Measurements from ENCODE around the gene ACBD6. TPM values are rescaled to one million over a fixed set of nuclear protein-coding genes. Genes with fewer than 3 reads are reported as not detected.

Gene ACBD6
- total RNA-seq, 3 donors from 2014 or later, result 42.6 to 50.1 (median 48.8) TPM

DNA sequence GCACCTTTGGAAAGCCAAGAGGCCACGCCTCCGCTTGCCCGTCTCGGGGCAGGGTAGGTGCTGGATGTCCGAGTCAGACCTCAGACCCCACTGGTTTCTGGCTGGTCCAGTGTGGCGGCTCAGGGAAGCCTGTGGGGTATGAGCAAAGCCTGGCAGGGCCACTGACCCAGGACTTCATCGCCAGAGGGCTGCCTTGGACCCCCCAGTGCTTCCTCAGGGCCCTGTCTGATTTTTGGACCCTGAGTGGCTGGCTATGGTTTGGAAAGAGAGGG is 251.9 kb downstream of the ACBD6 start:
- intact Hi-C loops (cut with DNase I; ENCODE audit: low total_unique reads), result no loop called here
- no peaks in the 10 kb centered on the region for H3K4me1 ChIP-seq
- no peak for DNase-seq (ENCODE audit: low spot score in 2 of 2)
- H3K27me3 ChIP-seq, result peaks cover 0 to 21% of the 10 kb centered on the region in 2 donors
- no peak overlapping the region for H3K27ac ChIP-seq
- H3K9me3 ChIP-seq, result no peaks in the 10 kb centered on the region
- H3K4me3 ChIP-seq, result no peak overlapping the region
- H3K36me3 ChIP-seq, result no peaks in the 10 kb centered on the region
- TF ChIP-seq POLR2A (IDR thresholded peaks at IDR 0.05) (no peak), CTCF (IDR thresholded peaks at IDR 0.05) (no peak), POLR2AphosphoS5 (IDR thresholded peaks at IDR 0.05) (no peak)

DNA sequence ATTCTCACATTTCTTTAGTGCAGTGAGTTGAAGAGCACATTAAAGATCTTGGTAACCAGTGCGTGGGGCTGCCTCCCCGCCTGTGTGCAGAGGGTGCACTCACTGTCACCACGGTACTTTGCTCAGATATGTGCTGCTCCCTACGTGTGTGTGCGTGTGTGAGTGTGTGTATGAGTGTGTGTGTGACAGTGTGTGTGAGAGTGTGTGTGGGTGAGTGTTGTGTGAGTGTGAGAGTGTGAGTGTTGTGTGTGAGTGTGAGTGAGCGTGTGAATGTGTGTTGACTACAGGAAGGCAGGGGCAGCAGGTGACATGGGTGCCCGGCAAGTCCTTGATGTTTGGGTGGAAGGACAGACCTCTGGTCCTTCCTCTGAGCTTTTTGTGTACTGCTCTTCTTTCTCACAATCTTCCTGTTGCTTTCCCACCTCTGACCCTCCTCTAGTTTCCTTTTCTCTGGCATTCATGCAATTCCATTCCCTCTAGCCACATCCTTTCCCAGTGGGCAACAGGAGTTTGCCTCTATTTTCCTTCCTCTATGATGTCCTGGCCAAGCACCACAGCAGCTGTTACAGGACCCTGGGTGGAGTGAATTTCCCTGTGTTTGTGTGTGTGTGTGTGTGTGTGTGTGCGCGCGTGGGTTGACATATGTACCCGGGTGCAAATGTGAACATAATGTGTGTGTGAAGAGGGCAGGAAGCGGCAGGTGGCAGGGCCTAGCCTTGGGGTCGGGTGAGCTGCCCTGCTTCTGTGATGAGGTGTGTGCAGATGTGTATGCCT is 252.5 kb downstream of the ACBD6 start:
- Histone ChIP-seq H3K4me1 (no peaks in the 10 kb centered on the region), H3K4me3 (no peak overlapping the region), H3K27me3 (peaks cover 0 to 16% of the 10 kb centered on the region in 2 donors), H3K36me3 (no peaks in the 10 kb centered on the region), H3K9me3 (no peaks in the 10 kb centered on the region), H3K27ac (no peak overlapping the region)
- DNase-seq (ENCODE audit: low spot score in 2 of 2), result no peak
- TF ChIP-seq CTCF (IDR thresholded peaks at IDR 0.05) (no peak), POLR2A (IDR thresholded peaks at IDR 0.05) (no peak), POLR2AphosphoS5 (IDR thresholded peaks at IDR 0.05) (no peak)
- intact Hi-C loops (cut with DNase I; ENCODE audit: low total_unique reads), result no loop called here

DNA sequence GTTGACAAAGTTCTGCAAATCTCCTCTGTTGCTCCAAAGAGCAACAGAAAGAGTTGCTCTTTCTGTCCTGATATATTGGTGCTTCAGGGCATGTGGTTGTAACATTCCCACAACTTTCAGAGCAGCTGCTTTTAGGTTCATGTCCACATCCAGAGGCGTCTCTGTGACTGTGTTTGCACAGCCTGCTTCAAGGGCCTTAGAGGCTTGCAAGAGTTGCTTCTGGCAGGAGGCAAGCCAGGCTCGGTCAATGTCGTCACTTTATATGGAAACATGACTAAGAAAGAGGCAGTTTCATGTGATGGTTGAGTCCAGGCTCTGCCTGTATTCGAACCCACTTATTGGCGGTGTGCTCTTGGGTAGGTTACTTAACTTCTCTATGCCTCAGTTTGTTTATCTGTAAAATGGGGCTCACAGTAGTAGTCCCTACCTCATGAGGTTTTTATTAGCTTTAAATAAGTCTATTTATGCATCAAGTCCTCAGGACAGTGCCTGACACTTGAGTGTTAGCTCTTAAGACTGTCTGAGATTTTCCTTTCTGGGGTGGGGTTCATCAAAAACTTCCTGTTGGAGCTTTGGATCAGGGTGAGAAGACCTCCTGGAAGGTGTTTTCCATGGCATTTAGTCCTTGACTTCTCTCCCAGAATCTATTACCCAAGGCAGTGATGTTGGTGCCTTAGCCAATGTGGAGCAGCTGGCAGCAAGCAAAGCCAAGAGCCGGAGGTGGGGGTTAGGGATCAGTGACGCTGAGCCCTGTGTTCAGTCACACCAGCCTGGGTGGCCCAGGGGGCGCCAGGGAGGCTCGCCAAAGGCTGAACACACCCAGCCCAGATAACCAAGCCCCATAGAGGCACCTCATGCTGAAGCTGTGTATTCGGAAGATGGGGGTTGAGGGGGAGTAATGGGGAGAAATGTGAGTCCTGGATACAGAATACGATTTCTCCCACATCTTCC is 253.4 kb downstream of the ACBD6 start:
- Histone ChIP-seq H3K9me3 (no peaks in the 10 kb centered on the region), H3K27me3 (peaks cover 0 to 13% of the 10 kb centered on the region in 2 donors), H3K4me3 (no peak overlapping the region), H3K27ac (no peak overlapping the region), H3K4me1 (no peaks in the 10 kb centered on the region), H3K36me3 (no peaks in the 10 kb centered on the region)
- no peak for TF ChIP-seq POLR2AphosphoS5 (IDR thresholded peaks at IDR 0.05)
- TF ChIP-seq CTCF (IDR thresholded peaks at IDR 0.05), result no peak
- TF ChIP-seq POLR2A (IDR thresholded peaks at IDR 0.05), result no peak
- intact Hi-C loops (cut with DNase I; ENCODE audit: low total_unique reads), result no loop called here
- DNase-seq (ENCODE audit: low spot score in 2 of 2), result no peak

DNA sequence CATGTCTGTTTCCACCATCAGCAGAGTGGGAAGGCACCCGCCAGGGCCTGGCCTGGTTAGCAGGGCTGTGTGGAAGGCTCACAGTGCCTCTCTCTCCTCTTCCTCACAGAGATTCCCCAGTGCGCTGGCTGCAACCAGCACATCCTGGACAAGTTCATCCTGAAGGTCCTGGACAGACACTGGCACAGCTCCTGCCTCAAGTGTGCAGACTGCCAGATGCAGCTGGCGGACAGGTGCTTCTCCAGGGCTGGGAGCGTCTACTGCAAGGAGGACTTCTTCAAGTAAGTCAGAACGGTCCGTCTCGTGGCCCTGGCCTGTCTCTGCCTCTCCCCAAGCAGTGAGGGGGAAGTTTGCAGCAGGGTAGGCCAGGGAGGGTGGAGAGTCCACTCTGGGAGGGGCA is 254.2 kb downstream of the ACBD6 start:
- Histone ChIP-seq H3K4me3 (no peak overlapping the region), H3K4me1 (no peaks in the 10 kb centered on the region), H3K27ac (no peak overlapping the region), H3K36me3 (no peaks in the 10 kb centered on the region), H3K9me3 (no peaks in the 10 kb centered on the region), H3K27me3 (peaks cover 0 to 19% of the 10 kb centered on the region in 2 donors)
- DNase-seq (ENCODE audit: low spot score in 2 of 2), result no peak
- no peak for TF ChIP-seq POLR2A (IDR thresholded peaks at IDR 0.05)
- intact Hi-C loops (cut with DNase I; ENCODE audit: low total_unique reads), result no loop called here

GRCh38 chr1:180247580-180247979 is 254.8 kb downstream of the ACBD6 start:
- Histone ChIP-seq H3K4me1 (no peaks in the 10 kb centered on the region), H3K36me3 (no peaks in the 10 kb centered on the region), H3K4me3 (no peak overlapping the region), H3K27me3 (peaks cover 0 to 23% of the 10 kb centered on the region in 2 donors), H3K9me3 (no peaks in the 10 kb centered on the region), H3K27ac (no peak overlapping the region)
- intact Hi-C loops (cut with DNase I; ENCODE audit: low total_unique reads), result no loop called here
- DNase-seq (ENCODE audit: low spot score in 2 of 2), result no peak
- TF ChIP-seq CTCF (IDR thresholded peaks at IDR 0.05) (no peak), POLR2AphosphoS5 (IDR thresholded peaks at IDR 0.05) (no peak), POLR2A (IDR thresholded peaks at IDR 0.05) (no peak)

All from breast epithelium (tissue), 4 donors.